GM18861 (cell line): Measurements from ENCODE around the gene PEBP1.

Source experiments
- ATAC-seq: cut with Tn5 transposase; IDR thresholded peaks from one replicate; pipeline ENCODE4 v1.9.1; 2021; ENCODE audit not compliant: unreplicated experiment

The PEBP1 gene

DNA sequence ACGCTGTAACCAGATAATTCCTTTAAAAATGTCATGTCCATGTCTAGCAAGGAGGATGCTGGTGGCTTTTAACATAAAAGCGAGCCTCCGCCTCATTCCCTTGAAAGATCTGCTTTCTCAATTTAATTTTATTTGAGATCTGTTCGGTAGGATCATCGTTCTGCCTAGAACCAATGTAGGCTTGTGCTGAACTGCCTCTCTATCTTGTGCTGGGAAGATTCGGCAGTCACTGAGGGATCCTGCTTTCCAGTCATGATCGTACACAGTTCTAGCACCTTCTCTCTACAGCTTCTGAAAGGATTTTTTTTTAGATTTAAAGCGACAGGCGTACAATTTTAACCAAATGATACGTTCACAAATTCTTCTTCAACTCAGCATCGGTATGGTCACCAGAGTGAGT lies 54.3 kb downstream of the PEBP1 start:
- ATAC-seq = no peak

DNA sequence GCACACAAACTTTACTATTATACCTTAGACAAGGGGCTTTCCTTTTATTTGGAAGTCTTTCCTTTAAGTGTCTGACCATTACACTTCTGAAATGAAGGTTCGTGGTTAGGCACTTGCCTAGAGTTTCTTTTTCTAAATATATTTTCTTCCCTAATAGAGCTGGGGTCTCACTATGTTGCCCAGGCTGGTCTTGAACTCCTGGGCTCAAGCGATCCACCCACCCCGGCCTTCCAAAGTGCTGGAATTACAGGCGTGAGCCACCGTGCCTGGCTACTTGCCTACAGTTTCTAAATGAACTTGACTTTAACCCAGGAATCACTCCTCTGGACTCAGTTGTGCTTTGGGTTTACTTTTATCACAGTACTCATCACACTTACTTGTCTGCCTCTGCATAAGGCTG lies 57.6 kb downstream of the PEBP1 start:
- no peak for ATAC-seq

DNA sequence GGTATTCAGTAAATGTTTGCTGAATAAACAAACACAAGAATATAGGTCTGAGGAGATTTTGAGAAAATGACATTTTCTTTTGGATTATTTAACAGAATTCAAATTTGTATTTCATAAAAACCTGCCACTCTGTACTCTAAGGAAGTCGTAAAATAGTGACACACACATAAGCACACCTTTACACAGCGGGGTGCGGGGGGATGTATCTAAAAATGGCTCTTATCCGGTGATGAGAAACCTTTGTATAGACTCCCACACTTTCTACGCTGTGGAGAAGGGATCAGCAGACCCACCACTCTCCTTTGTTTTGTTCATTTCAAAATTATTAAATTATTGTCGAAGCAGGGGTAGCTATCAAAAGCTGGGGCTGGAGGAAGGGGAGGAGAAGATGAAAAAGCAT lies 58.0 kb downstream of the PEBP1 start:
- no peak for ATAC-seq
